Thoracic aorta (tissue), 2 donors: ENCODE results near the gene GUCA2A. TPM values are rescaled to one million over a fixed set of nuclear protein-coding genes. Genes with fewer than 3 reads are reported as not detected.

Experiments
- ATAC-seq: fragments of 150-250 bp; one replicate; pipeline ENCODE4 v1.8.0; 2017; ENCODE audit warnings: low read depth; ENCODE audit not compliant: insufficient number of reproducible peaks, low FRiP score
- DNase-seq: peaks from one replicate; pipeline ENCODE4 v3.0.0-alpha.2; 2020; ENCODE audit warnings: low spot score
- H3K27ac ChIP-seq, 2 donors: fragments of 200-600 bp; sonication (generic); 1 replicate in 1 of 2; 2 replicates in 1 of 2; pipeline ENCODE4 v1.5.1; 2016; ENCODE audit warnings: mild to moderate bottlenecking in 2 of 2, moderate library complexity in 2 of 2
- H3K27me3 ChIP-seq: fragments of 200-600 bp; sonication (generic); replicated peaks from 2 replicates; pipeline ENCODE4 v1.6.0; 2016; ENCODE audit warnings: mild to moderate bottlenecking; ENCODE audit not compliant: insufficient read depth
- H3K36me3 ChIP-seq: fragments of 200-600 bp; sonication (generic); one replicate; pipeline ENCODE4 v1.5.1; 2016
- H3K4me1 ChIP-seq, 2 donors: fragments of 200-600 bp; sonication (generic); 1 replicate in 1 of 2; 2 replicates in 1 of 2; pipeline versions ENCODE4 v1.5.1 to v1.6.0; 2016; ENCODE audit warnings: low read depth in 2 of 2, mild to moderate bottlenecking in 1 of 2; ENCODE audit not compliant: control insufficient read depth in 1 of 2
- H3K4me3 ChIP-seq: fragments of 200-600 bp; sonication (generic); 2 replicates; pipeline ENCODE4 v1.5.1; 2016; ENCODE audit warnings: mild to moderate bottlenecking
- H3K9me3 ChIP-seq: fragments of 200-600 bp; sonication (generic); 2 replicates; pipeline ENCODE4 v1.5.1; 2016
- total RNA-seq, 2 donors: library from RNA; depleted of rRNA; stranded (reverse); fragments of >200 nt; gene quantifications; one replicate each; pipeline versions ENCODE4 v1.1.0 to v1.2.3, GENCODE V29; 2016
- TF ChIP-seq, protein P1 (sequence below): fragments of 200-600 bp; sonication (generic); IDR thresholded peaks from one replicate; pipeline ENCODE4 v1.5.1; 2019; ENCODE audit warnings: antibody characterized with exemption

The GUCA2A gene
- total RNA-seq, 2 donors from 2014 or later = not detected

DNA sequence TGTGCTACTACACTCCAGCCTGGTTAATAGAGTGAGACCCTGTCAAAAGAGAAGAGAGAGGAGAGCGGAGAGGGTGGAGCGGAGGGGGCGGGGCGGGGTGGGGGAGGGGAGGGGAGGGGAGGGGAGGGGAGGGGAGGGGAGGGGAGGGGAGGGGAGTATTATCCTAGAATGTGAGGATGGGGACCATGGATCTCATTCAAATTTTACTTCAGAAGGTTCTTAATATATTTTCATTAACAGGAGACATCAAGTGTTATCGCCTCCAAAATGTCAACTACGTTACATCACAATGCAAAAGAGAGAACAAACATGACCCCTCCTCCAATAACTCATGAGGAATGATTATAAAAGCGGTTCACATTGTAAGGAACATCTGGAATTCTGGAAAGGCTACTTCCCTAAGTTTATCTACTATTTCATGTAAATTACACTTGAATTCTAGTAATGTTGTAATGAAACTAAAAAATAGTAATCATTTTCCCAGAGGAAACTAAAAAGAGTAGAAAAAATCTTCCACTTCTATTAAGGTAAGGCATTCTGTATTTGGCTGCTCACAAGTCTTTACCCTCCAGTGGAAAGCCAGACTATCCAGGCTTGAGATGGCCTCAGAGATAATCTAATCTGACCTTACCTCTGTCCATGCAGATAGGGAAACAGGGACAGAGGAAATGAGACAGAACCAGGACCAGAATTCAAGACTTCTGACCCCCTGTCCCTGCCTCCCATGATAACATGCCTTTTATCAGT is 18.8 kb upstream of the GUCA2A start:
- ATAC-seq (no peak), DNase-seq (no peak)
- no peaks in the 10 kb centered on the region for H3K27me3 ChIP-seq
- no peaks in the 10 kb centered on the region for H3K9me3 ChIP-seq
- no peak overlapping the region for H3K27ac ChIP-seq
- peaks cover 0 to 29% of the 10 kb centered on the region in 2 donors for H3K4me1 ChIP-seq
- no peaks in the 10 kb centered on the region for H3K36me3 ChIP-seq
- H3K4me3 ChIP-seq = no peak overlapping the region
- TF ChIP-seq, protein P1, sequence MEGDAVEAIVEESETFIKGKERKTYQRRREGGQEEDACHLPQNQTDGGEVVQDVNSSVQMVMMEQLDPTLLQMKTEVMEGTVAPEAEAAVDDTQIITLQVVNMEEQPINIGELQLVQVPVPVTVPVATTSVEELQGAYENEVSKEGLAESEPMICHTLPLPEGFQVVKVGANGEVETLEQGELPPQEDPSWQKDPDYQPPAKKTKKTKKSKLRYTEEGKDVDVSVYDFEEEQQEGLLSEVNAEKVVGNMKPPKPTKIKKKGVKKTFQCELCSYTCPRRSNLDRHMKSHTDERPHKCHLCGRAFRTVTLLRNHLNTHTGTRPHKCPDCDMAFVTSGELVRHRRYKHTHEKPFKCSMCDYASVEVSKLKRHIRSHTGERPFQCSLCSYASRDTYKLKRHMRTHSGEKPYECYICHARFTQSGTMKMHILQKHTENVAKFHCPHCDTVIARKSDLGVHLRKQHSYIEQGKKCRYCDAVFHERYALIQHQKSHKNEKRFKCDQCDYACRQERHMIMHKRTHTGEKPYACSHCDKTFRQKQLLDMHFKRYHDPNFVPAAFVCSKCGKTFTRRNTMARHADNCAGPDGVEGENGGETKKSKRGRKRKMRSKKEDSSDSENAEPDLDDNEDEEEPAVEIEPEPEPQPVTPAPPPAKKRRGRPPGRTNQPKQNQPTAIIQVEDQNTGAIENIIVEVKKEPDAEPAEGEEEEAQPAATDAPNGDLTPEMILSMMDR = no peak

DNA sequence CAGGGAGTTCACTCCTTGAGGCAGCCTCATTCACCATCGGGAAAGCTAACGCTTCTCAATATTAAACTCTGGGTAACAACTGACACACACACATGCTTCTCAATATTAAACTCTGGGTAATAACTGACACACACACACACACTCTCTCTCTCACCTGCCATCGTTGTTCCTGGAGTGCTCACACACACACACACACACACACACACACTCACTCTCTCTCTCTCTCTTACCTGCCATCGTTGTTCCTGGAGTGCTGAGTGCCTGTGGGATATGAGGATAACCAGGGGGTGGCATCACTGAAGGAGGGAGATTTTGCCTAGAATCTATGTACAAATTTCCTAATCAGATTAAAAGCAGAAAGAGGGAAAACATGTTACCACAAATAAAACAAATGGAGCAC is 17.1 kb upstream of the GUCA2A start:
- Histone ChIP-seq H3K4me3 (no peak overlapping the region), H3K27me3 (no peaks in the 10 kb centered on the region), H3K36me3 (no peaks in the 10 kb centered on the region), H3K4me1 (peaks cover 0 to 44% of the 10 kb centered on the region in 2 donors), H3K9me3 (no peaks in the 10 kb centered on the region), H3K27ac (no peak overlapping the region)
- TF ChIP-seq, protein P1 = no peak
- DNase-seq (no peak), ATAC-seq (no peak)

DNA sequence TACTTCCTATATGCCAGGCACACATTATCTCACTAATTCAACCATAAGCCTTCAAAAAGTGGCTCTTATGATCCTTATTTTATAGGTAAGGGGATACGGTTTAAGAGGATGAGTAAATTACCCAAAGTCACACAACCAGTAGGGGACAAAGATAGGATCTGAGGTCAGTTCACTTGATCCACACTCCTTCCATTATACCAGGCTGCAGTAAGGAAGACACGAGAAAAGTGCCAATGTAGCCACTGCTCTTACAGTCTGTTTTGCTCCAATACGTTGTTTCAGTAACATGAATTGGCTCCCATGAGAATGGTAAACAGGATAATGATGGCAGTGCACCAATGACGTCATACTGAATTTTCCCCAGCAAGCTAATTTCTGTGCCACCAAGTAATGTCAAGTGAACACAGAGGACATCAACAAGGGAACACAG is 15.4 kb upstream of the GUCA2A start:
- TF ChIP-seq, protein P1 = no peak
- DNase-seq = no peak
- Histone ChIP-seq H3K9me3 (no peaks in the 10 kb centered on the region), H3K36me3 (no peaks in the 10 kb centered on the region), H3K4me1 (peaks cover 0 to 40% of the 10 kb centered on the region in 2 donors), H3K27me3 (no peaks in the 10 kb centered on the region), H3K4me3 (no peak overlapping the region), H3K27ac (peak overlapping the region in 1 of 2 donors; percentile 28)
- ATAC-seq = no peak

DNA sequence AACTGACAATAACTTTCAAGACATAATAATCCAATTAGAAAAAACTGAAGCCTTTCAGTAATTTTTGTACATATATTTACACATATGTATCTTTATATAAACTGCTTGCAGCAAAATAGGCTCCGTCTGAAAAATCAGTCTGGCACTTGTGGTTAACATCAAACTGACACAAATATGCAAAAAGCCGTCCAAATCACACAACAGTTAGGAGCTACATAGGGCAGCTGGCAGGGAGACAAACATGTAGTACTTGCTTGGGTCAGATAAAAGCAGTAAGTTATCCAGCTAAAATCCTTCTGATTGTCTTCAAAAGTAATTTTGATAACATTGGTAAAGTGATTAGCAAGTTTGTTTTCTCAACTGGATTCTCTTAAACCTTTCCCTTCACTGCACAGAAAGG is 14.7 kb upstream of the GUCA2A start:
- Histone ChIP-seq H3K4me3 (no peak overlapping the region), H3K36me3 (no peaks in the 10 kb centered on the region), H3K4me1 (peaks cover 0 to 40% of the 10 kb centered on the region in 2 donors), H3K9me3 (no peaks in the 10 kb centered on the region), H3K27ac (peak overlapping the region in 1 of 2 donors; percentile 28), H3K27me3 (no peaks in the 10 kb centered on the region)
- TF ChIP-seq, protein P1 = no peak
- ATAC-seq = no peak
- no peak for DNase-seq

DNA sequence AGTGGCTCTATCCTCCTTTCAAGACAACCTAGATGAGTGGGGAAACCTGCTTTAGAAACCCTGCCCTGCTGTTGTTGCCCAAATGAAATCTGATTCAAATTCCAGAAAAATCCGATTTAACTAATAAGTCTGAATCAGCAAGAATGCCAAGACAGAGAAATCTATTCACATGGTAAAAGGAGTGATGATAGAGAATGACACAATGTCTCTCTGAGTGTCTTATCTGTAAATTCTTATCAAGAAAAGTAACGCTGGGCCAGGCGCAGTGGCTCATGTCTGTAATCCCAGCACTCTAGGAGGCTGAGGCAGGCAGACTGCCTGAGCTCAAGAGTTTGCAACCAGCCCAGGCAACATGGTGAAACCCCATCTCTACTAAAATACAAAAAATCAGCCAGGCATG is 13.7 kb upstream of the GUCA2A start:
- H3K4me3 ChIP-seq = no peak overlapping the region
- no peak for ATAC-seq
- no peaks in the 10 kb centered on the region for H3K36me3 ChIP-seq
- peaks cover 0 to 40% of the 10 kb centered on the region in 2 donors for H3K4me1 ChIP-seq
- H3K9me3 ChIP-seq = no peaks in the 10 kb centered on the region
- TF ChIP-seq, protein P1 = no peak
- H3K27ac ChIP-seq = no peak overlapping the region
- no peaks in the 10 kb centered on the region for H3K27me3 ChIP-seq
- no peak for DNase-seq
